HUES64 (cell line): Measurements from ENCODE around the gene GPR31. TPM values are rescaled to one million over a fixed set of nuclear protein-coding genes. Genes with fewer than 3 reads are reported as not detected.
"Not testable (repeated sequence)": the region's sequence is repeated elsewhere in the genome, so short reads cannot be mapped to it uniquely, and the experiment has no call there.

Source experiments
- H3K27ac ChIP-seq: 2 replicates; pipeline ENCODE4 v1.7.0; 2013; ENCODE audit warnings: low read depth, low read length, inconsistent platforms
- H3K27me3 ChIP-seq: 2 replicates; pipeline ENCODE4 v1.6.1; 2013; ENCODE audit warnings: mild to moderate bottlenecking, low read length; ENCODE audit not compliant: insufficient read depth
- H3K36me3 ChIP-seq: 2 replicates; pipeline ENCODE4 v1.6.1; 2013; ENCODE audit warnings: mild to moderate bottlenecking, low read length; ENCODE audit not compliant: insufficient read depth
- H3K4me1 ChIP-seq: 2 replicates; pipeline ENCODE4 v1.6.1; 2013; ENCODE audit warnings: mild to moderate bottlenecking, low read length, moderate library complexity; ENCODE audit not compliant: insufficient read depth
- H3K4me3 ChIP-seq: 2 replicates; pipeline ENCODE4 v1.5.1; 2013; ENCODE audit warnings: mild to moderate bottlenecking, low read length, moderate library complexity
- H3K9ac ChIP-seq: 2 replicates; pipeline ENCODE4 v1.6.1; 2013; ENCODE audit warnings: mild to moderate bottlenecking, low read depth, low read length
- H3K9me3 ChIP-seq: 2 replicates; pipeline ENCODE4 v1.6.1; 2013; ENCODE audit warnings: low read depth, low read length; ENCODE audit not compliant: insufficient read depth
- WGBS: fragments of 150-250, 120-280 bp; methylation state at CpG from one replicate; pipeline ENCODE4 v1.1.7; 2013; ENCODE audit warnings: missing lambda C conversion rate; 5-methylcytosine and 5-hydroxymethylcytosine counted together
- polyA plus RNA-seq, 2 experiments: library from polyadenylated mRNA; stranded (reverse); fragments of 50-300 nt; gene quantifications; one replicate each; pipeline ENCODE4 v1.2.3, GENCODE V29; 2013

The GPR31 gene, protein sequence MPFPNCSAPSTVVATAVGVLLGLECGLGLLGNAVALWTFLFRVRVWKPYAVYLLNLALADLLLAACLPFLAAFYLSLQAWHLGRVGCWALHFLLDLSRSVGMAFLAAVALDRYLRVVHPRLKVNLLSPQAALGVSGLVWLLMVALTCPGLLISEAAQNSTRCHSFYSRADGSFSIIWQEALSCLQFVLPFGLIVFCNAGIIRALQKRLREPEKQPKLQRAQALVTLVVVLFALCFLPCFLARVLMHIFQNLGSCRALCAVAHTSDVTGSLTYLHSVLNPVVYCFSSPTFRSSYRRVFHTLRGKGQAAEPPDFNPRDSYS
- not detected for polyA plus RNA-seq (2013, experiment 1 of 2)
- not detected for polyA plus RNA-seq (2013, experiment 2 of 2)

DNA sequence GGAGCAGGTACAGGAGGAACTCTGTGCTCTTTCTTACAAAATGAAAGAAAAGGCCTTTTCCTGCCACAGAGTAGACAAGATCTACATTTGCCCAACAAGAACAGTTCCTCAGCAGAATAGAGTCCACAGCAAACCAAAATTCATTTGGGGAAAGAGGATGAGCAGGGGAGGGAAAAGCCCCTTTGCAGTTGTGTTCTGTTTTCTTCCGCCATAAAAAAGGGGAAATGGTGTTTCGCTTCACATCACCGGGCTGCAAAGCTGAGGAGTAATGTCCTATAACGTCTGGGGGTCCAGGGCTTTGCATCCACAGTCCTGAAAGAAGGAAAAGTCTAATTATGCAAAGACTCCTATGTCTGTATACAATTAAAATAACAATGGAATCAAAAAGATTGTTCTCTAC lies at the start of gene GPR31:
TSS of gene GPR31 (minus strand) at position 118 of the 400 bp plus-strand sequence. CDS start 149 bp downstream, outside the sequence.
- Histone ChIP-seq H3K36me3 (no peaks in the 10 kb centered on the region), H3K4me1 (peaks cover 7% of the 10 kb centered on the region), H3K27me3 (no peaks in the 10 kb centered on the region), H3K9me3 (no peaks in the 10 kb centered on the region), H3K9ac (no peak within 1 kb of the TSS), H3K4me3 (no peak within 1 kb of the TSS), H3K27ac (no peak within 1 kb of the TSS)
- 84% methylated on average over 4 of the region's 4 CpGs for WGBS

DNA sequence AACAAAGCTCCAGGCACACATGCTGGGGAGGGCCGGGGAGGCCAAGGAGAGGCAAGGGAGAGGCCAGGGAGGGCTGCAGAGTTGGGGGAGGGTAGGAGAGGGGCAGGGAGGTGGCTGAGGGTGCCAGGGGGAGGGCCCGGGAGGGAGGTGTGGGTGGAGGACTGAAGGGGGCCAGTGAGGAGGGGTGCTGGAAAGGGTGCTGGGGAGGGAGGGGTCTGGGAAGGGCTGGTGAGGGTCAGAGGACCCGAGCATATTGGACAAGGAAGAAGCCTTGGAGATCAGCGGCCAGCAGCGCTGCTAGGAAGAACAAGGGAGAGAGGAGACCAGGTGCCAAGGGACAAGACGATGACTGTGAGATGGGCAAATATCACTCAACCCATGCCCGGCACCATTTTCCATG lies 49.7 kb upstream of the GPR31 start:
- Histone ChIP-seq H3K36me3 (no peaks in the 10 kb centered on the region), H3K27me3 (no peaks in the 10 kb centered on the region), H3K4me1 (0 out of 2 replicates have a peak, but pooled peaks cover 3% of the 10 kb centered on the region), H3K9ac (no peak overlapping the region), H3K9me3 (no peaks in the 10 kb centered on the region), H3K27ac (no peak overlapping the region), H3K4me3 (no peak overlapping the region)
- WGBS, result 90% methylated on average over 7 of the region's 7 CpGs

DNA sequence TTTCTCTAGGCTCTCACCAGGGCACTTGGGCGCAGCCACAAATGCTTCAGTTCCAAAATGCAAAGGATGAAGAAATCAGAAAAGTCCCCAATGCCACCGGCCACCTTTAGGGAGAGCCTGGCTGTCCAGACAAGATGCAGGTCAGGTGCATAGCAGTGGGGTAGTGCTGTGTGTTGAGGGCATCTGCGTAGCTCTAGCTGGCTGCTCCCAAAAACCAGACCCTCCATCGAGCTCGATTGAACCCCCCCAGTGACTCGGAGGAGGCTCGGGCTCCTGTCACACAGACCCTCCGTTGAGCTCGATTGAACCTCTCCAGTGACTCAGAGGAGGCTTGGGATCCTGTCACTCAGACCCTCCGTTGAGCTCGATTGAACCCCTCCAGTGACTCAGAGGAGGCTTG lies 47.5 kb upstream of the GPR31 start:
- not testable (repeated sequence) for H3K27me3 ChIP-seq, H3K9ac ChIP-seq, H3K27ac ChIP-seq, H3K9me3 ChIP-seq, H3K4me1 ChIP-seq, H3K4me3 ChIP-seq, H3K36me3 ChIP-seq
- 91% methylated on average over 10 of the region's 11 CpGs for WGBS

DNA sequence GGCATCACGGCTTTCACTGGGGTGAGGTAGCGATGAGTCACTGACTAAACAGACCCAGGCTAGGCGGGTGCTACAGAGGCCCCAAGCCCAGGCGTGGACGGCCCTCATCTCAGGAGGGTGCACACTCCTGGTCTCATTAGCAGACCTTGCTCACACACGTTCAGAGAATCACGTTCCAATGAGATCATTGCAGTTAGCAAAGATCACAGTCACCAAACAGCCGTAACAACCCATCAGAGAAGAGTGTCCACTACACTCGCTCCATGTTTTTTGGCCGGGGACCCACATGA lies 46.2 kb upstream of the GPR31 start:
- not testable (repeated sequence) for H3K4me1 ChIP-seq, H3K9ac ChIP-seq, H3K36me3 ChIP-seq, H3K4me3 ChIP-seq, H3K27me3 ChIP-seq, H3K27ac ChIP-seq, H3K9me3 ChIP-seq
- 72% methylated on average over 7 of the region's 10 CpGs for WGBS

DNA sequence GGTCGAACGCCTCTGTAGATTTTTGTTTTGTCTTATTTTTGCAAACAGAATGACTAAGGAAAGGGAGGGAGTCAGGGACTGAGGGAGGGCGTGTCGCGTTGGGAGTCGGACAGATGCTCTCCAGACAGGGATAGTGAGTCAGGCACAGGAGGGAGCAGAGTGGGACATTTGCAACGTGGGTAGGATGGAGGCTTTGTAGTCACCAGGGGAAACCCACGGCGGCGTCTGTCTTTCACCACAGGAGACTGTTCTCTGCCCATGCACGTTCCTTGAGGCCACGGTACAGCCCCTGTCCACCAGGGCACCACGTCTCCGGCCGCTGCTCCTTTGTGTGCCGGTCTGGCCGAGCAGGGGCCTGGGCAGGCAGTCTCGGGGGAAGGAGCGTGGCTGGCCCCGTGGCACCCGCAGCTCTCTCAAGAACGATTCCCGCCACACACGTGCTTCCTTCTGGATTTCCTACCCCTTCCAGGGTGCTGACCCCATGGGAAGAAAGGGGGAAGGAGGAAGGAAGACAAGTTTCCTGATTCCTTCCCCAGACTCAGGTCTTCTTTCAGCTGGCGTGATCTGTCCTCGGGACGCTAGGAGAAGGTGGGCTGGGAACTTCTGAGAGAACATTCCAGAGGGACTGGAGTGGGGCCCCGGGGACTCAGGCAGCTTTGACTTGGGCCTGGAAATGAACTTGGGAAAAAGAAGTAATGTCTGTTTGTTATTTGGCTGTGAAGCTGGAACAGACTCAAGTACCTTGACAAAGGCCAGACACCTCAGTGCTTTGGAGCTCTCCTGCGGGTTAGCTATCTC lies 45.7 kb upstream of the GPR31 start:
- 91% methylated on average over 25 of the region's 29 CpGs for WGBS
- H3K9ac ChIP-seq, H3K36me3 ChIP-seq, H3K27me3 ChIP-seq, H3K4me1 ChIP-seq, H3K27ac ChIP-seq, H3K9me3 ChIP-seq, H3K4me3 ChIP-seq: not testable (repeated sequence)

DNA sequence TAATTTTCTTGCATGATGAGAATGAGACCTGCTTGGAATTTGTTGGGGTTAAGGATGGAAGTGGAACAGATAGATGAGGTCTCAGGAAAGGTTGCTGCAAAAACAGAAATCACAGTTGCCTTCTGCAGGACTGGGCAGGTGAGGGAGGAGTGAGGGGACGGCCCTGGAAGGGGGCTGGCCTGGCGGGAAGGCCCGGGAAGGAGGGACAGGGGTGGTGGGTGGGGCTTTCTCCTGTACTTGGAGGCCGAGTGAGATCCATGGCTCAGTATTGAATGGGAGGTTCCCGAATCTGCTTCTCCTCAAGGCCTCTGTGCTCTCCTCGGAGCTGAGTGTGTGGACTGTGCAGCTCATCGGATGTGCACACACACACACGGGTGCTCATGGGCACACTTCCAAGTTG lies 44.8 kb upstream of the GPR31 start:
- WGBS, result 68% methylated on average over 8 of the region's 8 CpGs
- not testable (repeated sequence) for H3K27me3 ChIP-seq, H3K4me3 ChIP-seq, H3K4me1 ChIP-seq, H3K27ac ChIP-seq, H3K9ac ChIP-seq, H3K9me3 ChIP-seq, H3K36me3 ChIP-seq

DNA sequence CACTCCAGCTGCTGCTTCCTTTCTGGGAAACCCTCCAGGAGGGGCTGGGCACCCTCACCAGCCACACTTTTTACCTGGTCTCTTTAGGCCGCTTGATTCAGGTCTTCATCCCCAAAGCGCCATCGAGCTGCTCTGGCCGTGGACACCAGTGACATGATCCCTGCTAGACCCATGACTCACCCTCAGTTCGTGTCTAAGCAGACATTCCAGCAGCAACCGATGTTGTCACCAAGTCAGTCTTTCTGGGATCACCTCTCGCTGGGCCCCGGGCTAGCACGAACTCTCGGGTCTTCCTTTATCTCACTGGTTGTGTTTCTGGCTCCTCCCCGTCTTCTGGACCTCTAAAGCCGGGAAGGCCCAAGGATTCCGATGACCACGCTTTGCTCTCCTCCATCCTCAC lies 43.0 kb upstream of the GPR31 start:
- H3K36me3 ChIP-seq, result no peaks in the 10 kb centered on the region
- H3K27me3 ChIP-seq, result no peaks in the 10 kb centered on the region
- H3K27ac ChIP-seq, result no peak overlapping the region
- H3K9ac ChIP-seq, result no peak overlapping the region
- no peak overlapping the region for H3K4me3 ChIP-seq
- no peaks in the 10 kb centered on the region for H3K4me1 ChIP-seq
- WGBS, result 93% methylated on average over 14 of the region's 14 CpGs
- no peaks in the 10 kb centered on the region for H3K9me3 ChIP-seq

DNA sequence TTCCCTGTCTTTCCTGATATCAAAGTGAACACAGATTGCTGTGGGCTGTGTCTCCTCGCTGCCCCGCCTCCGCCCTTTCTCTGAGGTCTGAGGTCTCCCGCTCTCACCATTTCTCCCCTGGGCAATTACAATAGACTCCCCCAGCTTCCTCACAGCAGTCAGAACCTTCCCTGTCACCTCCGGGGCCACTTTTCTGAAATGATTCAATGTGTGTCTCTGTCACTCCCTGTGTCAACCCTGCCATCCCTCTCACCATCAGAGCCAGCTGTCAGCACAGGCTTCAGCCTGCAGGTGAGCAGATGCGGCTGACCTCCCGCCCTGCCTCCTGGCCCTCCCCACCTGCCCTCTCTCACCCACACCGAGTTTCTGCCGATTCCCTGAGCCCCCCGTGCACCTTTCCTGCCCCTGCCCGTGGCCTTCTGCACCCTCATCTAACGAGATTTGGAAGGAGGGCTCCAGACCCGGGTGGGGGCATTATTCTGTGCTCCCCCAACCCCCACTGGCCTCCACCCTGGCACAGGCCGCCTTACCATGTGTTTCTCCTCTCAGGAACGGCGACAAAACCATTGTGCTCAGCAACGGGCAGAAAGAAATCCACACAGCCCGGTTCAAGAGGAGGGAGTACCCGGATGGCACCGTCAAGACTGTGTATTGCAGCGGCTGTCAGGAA lies 38.3 kb upstream of the GPR31 start:
- H3K4me1 ChIP-seq, H3K36me3 ChIP-seq, H3K27me3 ChIP-seq, H3K9ac ChIP-seq, H3K27ac ChIP-seq, H3K4me3 ChIP-seq, H3K9me3 ChIP-seq: not testable (repeated sequence)
- 69% methylated on average over 7 of the region's 21 CpGs for WGBS

DNA sequence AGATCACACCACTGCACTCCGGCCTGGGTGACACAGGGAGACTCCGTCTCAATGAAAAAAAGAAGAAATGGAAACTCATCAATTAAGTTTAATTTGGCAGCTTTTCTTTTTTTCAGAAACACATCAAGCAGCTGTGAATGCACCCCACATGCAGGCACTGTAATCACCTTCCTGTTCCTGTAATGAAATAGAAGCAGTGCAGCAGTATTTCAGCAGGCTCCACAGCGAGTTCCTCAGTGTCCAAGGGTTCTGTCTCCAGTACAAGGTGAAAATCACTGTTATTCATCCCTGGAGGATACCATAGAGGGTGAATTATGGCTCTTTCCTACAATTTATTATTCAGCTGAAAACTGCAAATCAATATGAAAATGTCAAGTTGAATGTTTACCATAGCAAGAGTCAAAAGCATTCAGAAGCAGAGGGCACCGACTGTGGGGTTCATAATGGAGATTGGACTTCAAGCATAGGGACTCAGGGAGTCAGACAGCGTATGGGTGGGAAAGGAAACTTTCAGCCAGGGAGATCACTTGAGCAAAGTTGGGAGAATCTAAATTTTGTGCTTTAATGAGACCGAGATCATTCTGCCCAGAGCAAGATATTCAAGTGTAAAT lies 35.8 kb upstream of the GPR31 start:
- H3K9me3 ChIP-seq, H3K36me3 ChIP-seq, H3K4me3 ChIP-seq, H3K4me1 ChIP-seq, H3K27ac ChIP-seq, H3K27me3 ChIP-seq, H3K9ac ChIP-seq: not testable (repeated sequence)
- 76% methylated on average over 6 of the region's 6 CpGs for WGBS

DNA sequence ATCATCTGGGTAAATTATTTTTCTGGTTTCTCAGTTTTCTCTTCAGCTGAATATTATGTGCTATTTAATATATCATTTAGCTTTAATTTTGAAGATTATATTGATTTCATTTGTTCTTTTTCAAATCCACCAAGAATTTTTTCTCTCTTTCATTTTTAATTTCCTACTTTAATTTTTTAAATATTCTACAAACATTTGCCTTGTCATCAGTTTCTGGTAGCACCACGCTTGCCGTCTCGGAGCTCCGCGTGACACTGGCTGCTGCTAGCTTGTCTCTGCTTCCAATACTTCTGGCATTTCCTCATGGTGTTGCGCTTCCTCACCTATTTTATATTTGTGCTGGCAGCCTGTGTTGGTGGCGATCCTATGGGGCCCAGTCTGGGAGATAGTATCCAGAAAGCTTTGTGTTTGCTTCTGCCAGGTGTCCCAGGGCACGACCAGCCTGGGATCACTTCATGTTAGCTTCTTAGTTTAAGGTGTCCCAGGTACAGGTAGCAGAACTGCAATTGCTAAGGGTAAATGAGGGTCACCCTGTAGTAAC lies 33.3 kb upstream of the GPR31 start:
- not testable (repeated sequence) for H3K9me3 ChIP-seq, H3K27ac ChIP-seq, H3K4me1 ChIP-seq, H3K9ac ChIP-seq, H3K4me3 ChIP-seq, H3K36me3 ChIP-seq, H3K27me3 ChIP-seq
- WGBS, result 98% methylated on average over 8 of the region's 8 CpGs

DNA sequence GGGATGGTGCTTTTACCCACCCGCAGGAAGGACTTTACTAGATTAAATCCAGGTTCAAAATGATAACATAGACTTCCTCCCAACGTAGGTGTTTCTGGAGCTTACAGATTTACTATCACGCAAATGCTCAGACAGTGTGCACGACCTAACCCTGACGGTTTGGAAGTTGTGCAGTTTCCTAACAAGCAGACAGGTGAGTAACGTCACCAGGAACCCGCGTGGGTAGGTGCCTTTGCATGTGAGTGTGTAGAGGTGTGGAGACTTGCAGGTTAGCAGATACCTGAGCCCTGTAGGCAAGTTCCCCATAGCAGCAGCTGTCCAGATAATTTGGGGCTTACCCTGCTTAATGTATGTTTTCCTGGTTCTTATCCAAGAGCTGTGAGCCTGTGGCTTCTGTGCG lies 29.5 kb upstream of the GPR31 start:
- H3K27me3 ChIP-seq, H3K9ac ChIP-seq, H3K27ac ChIP-seq, H3K9me3 ChIP-seq, H3K4me3 ChIP-seq, H3K36me3 ChIP-seq, H3K4me1 ChIP-seq: not testable (repeated sequence)
- WGBS, result 85% methylated on average over 9 of the region's 9 CpGs
